ENCODE measurements around the gene BNIP1. TPM values are rescaled to one million over a fixed set of nuclear protein-coding genes. Genes with fewer than 3 reads are reported as not detected.

Gene BNIP1
- total RNA-seq, 1 experiment from 2014 or later: 13.5 TPM

- no peaks in the 10 kb centered on the region for H3K9me3 ChIP-seq (ENCODE audit: insufficient read depth, low read depth)
- CTCF ChIA-PET: no interaction called here
- H3K27me3 ChIP-seq (ENCODE audit: insufficient read depth, low read depth): no peaks in the 10 kb centered on the region
- H3K4me2 ChIP-seq: no peak overlapping the region
- no peaks in the 10 kb centered on the region for H3K9me2 ChIP-seq (ENCODE audit: insufficient read depth)
- H4K20me1 ChIP-seq (ENCODE audit: insufficient read depth): no peaks in the 10 kb centered on the region
- no peak for TF ChIP-seq CTCF (conservative IDR thresholded peaks at IDR 0.05)
- TF ChIP-seq EZH2 (IDR thresholded peaks at IDR 0.05; ENCODE audit: low read depth): no peak
- H2AFZ ChIP-seq: no peak overlapping the region
- no peak overlapping the region for H3K27ac ChIP-seq
- intact Hi-C loops (cut with micrococcal nuclease; ENCODE audit: unreplicated experiment): loop anchor here (2.0 to 10.0 kb wide), 3 partner anchors 117 to 1149 kb away; no protein-coding TSS in a partner anchor
- POLR2A ChIA-PET (ENCODE audit: unreplicated experiment): no interaction called here
- H3F3A ChIP-seq (ENCODE audit: insufficient read depth, low read depth): no peaks in the 10 kb centered on the region
- no peak overlapping the region for H3K4me3 ChIP-seq
- H3K36me3 ChIP-seq (ENCODE audit: low read depth): no peaks in the 10 kb centered on the region
- no peaks in the 10 kb centered on the region for H3K4me1 ChIP-seq (replicated peaks; ENCODE audit: insufficient read depth)
- no peaks in the 10 kb centered on the region for H3K79me2 ChIP-seq (ENCODE audit: low read depth)
- BruUV-seq (replicated peaks): no TSS peak
- DNase-seq: no peak
Measured at GRCh38 chr5:173165177-173166016, 21.1 kb downstream of the BNIP1 start.

GRCh38 chr5:173172166-173172565, 27.8 kb downstream of the BNIP1 start:
- intact Hi-C loops (cut with micrococcal nuclease; ENCODE audit: unreplicated experiment): no loop called here
- POLR2A ChIA-PET (ENCODE audit: unreplicated experiment): no interaction called here
- CTCF ChIA-PET: no interaction called here

GRCh38 chr5:173175523-173175922, 31.2 kb downstream of the BNIP1 start:
- no peak overlapping the region for H3K4me2 ChIP-seq
- H3K9me3 ChIP-seq (ENCODE audit: insufficient read depth, low read depth): no peaks in the 10 kb centered on the region
- H3K4me3 ChIP-seq: no peak overlapping the region
- no peaks in the 10 kb centered on the region for H3K27me3 ChIP-seq (ENCODE audit: insufficient read depth, low read depth)
- ChIA-PET CTCF (no interaction called here), POLR2A (ENCODE audit: unreplicated experiment) (no interaction called here)
- H3K36me3 ChIP-seq (ENCODE audit: low read depth): no peaks in the 10 kb centered on the region
- BruUV-seq (replicated peaks): no TSS peak
- no peak overlapping the region for H2AFZ ChIP-seq
- no peaks in the 10 kb centered on the region for H3K4me1 ChIP-seq (replicated peaks; ENCODE audit: insufficient read depth)
- H3K9me2 ChIP-seq (ENCODE audit: insufficient read depth): no peaks in the 10 kb centered on the region
- H3K27ac ChIP-seq: no peak overlapping the region
- H3K79me2 ChIP-seq (ENCODE audit: low read depth): no peaks in the 10 kb centered on the region
- no peaks in the 10 kb centered on the region for H3F3A ChIP-seq (ENCODE audit: insufficient read depth, low read depth)
- H4K20me1 ChIP-seq (ENCODE audit: insufficient read depth): no peaks in the 10 kb centered on the region
- intact Hi-C loops (cut with micrococcal nuclease; ENCODE audit: unreplicated experiment): no loop called here
- DNase-seq: no peak
- TF ChIP-seq EZH2 (IDR thresholded peaks at IDR 0.05; ENCODE audit: low read depth): no peak
- TF ChIP-seq CTCF (conservative IDR thresholded peaks at IDR 0.05): no peak

More at GRCh38 chr5:173172166-173172565, 27.8 kb downstream of the BNIP1 start:
- Histone ChIP-seq H3K4me3 (no peak overlapping the region), H3K4me1 (replicated peaks; ENCODE audit: insufficient read depth) (no peaks in the 10 kb centered on the region), H3K4me2 (no peak overlapping the region), H4K20me1 (ENCODE audit: insufficient read depth) (no peaks in the 10 kb centered on the region), H3K9me2 (ENCODE audit: insufficient read depth) (no peaks in the 10 kb centered on the region), H3K9me3 (ENCODE audit: insufficient read depth, low read depth) (no peaks in the 10 kb centered on the region), H3F3A (ENCODE audit: insufficient read depth, low read depth) (no peaks in the 10 kb centered on the region), H2AFZ (no peak overlapping the region), H3K27me3 (ENCODE audit: insufficient read depth, low read depth) (no peaks in the 10 kb centered on the region), H3K36me3 (ENCODE audit: low read depth) (no peaks in the 10 kb centered on the region), H3K27ac (no peak overlapping the region), H3K79me2 (ENCODE audit: low read depth) (no peaks in the 10 kb centered on the region)
- no peak for DNase-seq
- TF ChIP-seq EZH2 (IDR thresholded peaks at IDR 0.05; ENCODE audit: low read depth) (no peak), CTCF (conservative IDR thresholded peaks at IDR 0.05) (no peak)
- no TSS peak for BruUV-seq (replicated peaks)
